Measurements from ENCODE around the gene MLXIPL.

GRCh38 chr7:73572767-73573186 is 51.5 kb downstream of the MLXIPL start:
- no peak for TF ChIP-seq CTCF (IDR thresholded peaks at IDR 0.05)
- no peak for TF ChIP-seq POLR2A (IDR thresholded peaks at IDR 0.05)
